Measurements from ENCODE around the gene C9orf43. TPM values are rescaled to one million over a fixed set of nuclear protein-coding genes. Genes with fewer than 3 reads are reported as not detected.

C9orf43 gene
- total RNA-seq, 1 donor from 2014 or later, result 0.24 TPM

- no peak for ATAC-seq
- intact Hi-C loops (cut with DNase I), result no loop called here
- no peak for DNase-seq (ENCODE audit: missing footprints)
Observed at GRCh38 chr9:113476511-113476916, 66.0 kb downstream of the C9orf43 start.

- ATAC-seq (no peak), DNase-seq (ENCODE audit: missing footprints) (no peak)
- intact Hi-C loops (cut with DNase I), result no loop called here
Observed at GRCh38 chr9:113477058-113477457, 66.5 kb downstream of the C9orf43 start.

GRCh38 chr9:113477661-113478060 lies 67.1 kb downstream of the C9orf43 start:
- no peak for DNase-seq (ENCODE audit: missing footprints)
- ATAC-seq, result no peak
- intact Hi-C loops (cut with DNase I), result no loop called here

- no peak for ATAC-seq
- intact Hi-C loops (cut with DNase I), result no loop called here
- no peak for DNase-seq (ENCODE audit: missing footprints)
Observed at GRCh38 chr9:113479174-113479621, 68.7 kb downstream of the C9orf43 start.

Other genes with a start within 250 kb of the C9orf43 start
- gene FKBP15, start 189.5 kb upstream of the C9orf43 start, total RNA-seq, result 19.4 TPM
- gene SLC31A1, start 189.2 kb upstream of the C9orf43 start, total RNA-seq, result 12.0 TPM
- gene CDC26, start 135.2 kb upstream of the C9orf43 start, total RNA-seq, result 38.3 TPM
- 11.0 TPM for gene PRPF4, start 135.1 kb upstream of the C9orf43 start, total RNA-seq
- gene RNF183, start 107.4 kb upstream of the C9orf43 start, total RNA-seq, result not detected
- gene WDR31, start 70.5 kb upstream of the C9orf43 start, total RNA-seq, result 13.0 TPM
- gene BSPRY, start 61.2 kb upstream of the C9orf43 start, total RNA-seq, result 0.35 TPM
- gene HDHD3, start 33.8 kb upstream of the C9orf43 start, total RNA-seq, result 10.5 TPM
- gene ALAD, start 9.5 kb upstream of the C9orf43 start, total RNA-seq, result 136 TPM
- gene POLE3, start 72 bp upstream of the C9orf43 start, total RNA-seq, result 22.6 TPM
- 139 TPM for gene RGS3, start 53.0 kb downstream of the C9orf43 start, total RNA-seq

Data from Right ventricle myocardium inferior (tissue), 1 donor.